Measurements from ENCODE around the gene JAK3.

- no peak for TF ChIP-seq ARNTL (CRISPR knock-in tag; IDR thresholded peaks at IDR 0.05; ENCODE audit: borderline replicate concordance, low read depth)
- no peak for TF ChIP-seq TSHZ2 (CRISPR knock-in tag; IDR thresholded peaks at IDR 0.05)
- no peak for TF ChIP-seq RARB (CRISPR knock-in tag; IDR thresholded peaks at IDR 0.05)
- no peak for TF ChIP-seq ISL1 (CRISPR knock-in tag; IDR thresholded peaks at IDR 0.05)
- TF ChIP-seq OSR1 (CRISPR knock-in tag; IDR thresholded peaks at IDR 0.05): no peak
- no peak for TF ChIP-seq PATZ1 (CRISPR knock-in tag; IDR thresholded peaks at IDR 0.05; ENCODE audit: borderline replicate concordance)
- no peak for TF ChIP-seq CREB5 (CRISPR knock-in tag; IDR thresholded peaks at IDR 0.05; ENCODE audit: low read depth)
- TF ChIP-seq ZNF565 (CRISPR knock-in tag; conservative IDR thresholded peaks at IDR 0.05; ENCODE audit: low read depth): no peak
- no peak for TF ChIP-seq PPARA (CRISPR knock-in tag; IDR thresholded peaks at IDR 0.05; ENCODE audit: borderline replicate concordance)
- TF ChIP-seq ZFP3 (CRISPR knock-in tag; IDR thresholded peaks at IDR 0.05): no peak
- TF ChIP-seq ESRRG (CRISPR knock-in tag; IDR thresholded peaks at IDR 0.05): no peak
- TF ChIP-seq CSDC2 (CRISPR knock-in tag; IDR thresholded peaks at IDR 0.05): no peak
- TF ChIP-seq SNAI2 (CRISPR knock-in tag; IDR thresholded peaks at IDR 0.05): no peak
These were observed 14.0 kb upstream of the JAK3 start for GRCh38 chr19:17861542-17862402.

All from SK-N-SH treated with all-trans-retinoic acid at 6 μM for 48 hours (cell line).